B cell (primary cell): ENCODE data around the gene LENG9. TPM values are rescaled to one million over a fixed set of nuclear protein-coding genes. Genes with fewer than 3 reads are reported as not detected.

ENCODE experiments used
- ATAC-seq: fragments of 200-7000 bp; cut with Tn5 transposase; one replicate; pipeline ENCODE4 v1.10.0; 2021; ENCODE audit warnings: low read depth, mild to moderate bottlenecking, moderate number of reproducible peaks, moderate library complexity
- CTCF ChIA-PET: fragments of 350-600 bp; sonication (Branson Sonifier 250); formaldehyde crosslinking; loops from one replicate; lab custom pipeline; 2021; ENCODE audit warnings: antibody characterized with exemption, inconsistent platforms; lab: Charles Lee
- POLR2A ChIA-PET: fragments of 350-600 bp; sonication (Branson Sonifier 250); formaldehyde crosslinking; loops from one replicate; lab custom pipeline; 2021; ENCODE audit warnings: antibody characterized with exemption; lab: Charles Lee
- DNase-seq: peaks from one replicate; pipeline ENCODE4 v3.0.0; 2013
- H2AFZ ChIP-seq: 2 replicates; pipeline ENCODE4 v1.6.1; 2012; ENCODE audit warnings: mild to moderate bottlenecking, low read depth, low read length; ENCODE audit not compliant: insufficient read depth, poor library complexity, severe bottlenecking
- H3K27ac ChIP-seq, 2 donors: 1 replicate in 1 of 2; 2 replicates in 1 of 2; pipeline ENCODE4 v1.5.1; 2012 to 2013; ENCODE audit warnings: low read length in 2 of 2, mild to moderate bottlenecking in 2 of 2, moderate library complexity in 1 of 2
- H3K27me3 ChIP-seq, 4 experiments: fragments of 200-600 bp in 1 of 4; sonication (generic) in 1 of 4; replicated peaks in 1 of 4; 1 replicate in 2 of 4; 2 replicates in 2 of 4; pipeline versions ENCODE4 v1.6.1 to v1.7.0; 2013 to 2016; ENCODE audit warnings: low read length in 3 of 4, mild to moderate bottlenecking in 2 of 4, mixed read lengths in 1 of 4, moderate library complexity in 1 of 4; ENCODE audit not compliant: insufficient read depth in 4 of 4, control insufficient read depth in 3 of 4; ENCODE audit errors: control extremely low read depth in 1 of 4
- H3K36me3 ChIP-seq, 2 experiments: replicated peaks in 1 of 2; 1 replicate in 1 of 2; 2 replicates in 1 of 2; pipeline versions ENCODE4 v1.6.1 to v1.7.1; 2013; ENCODE audit warnings: low read length in 1 of 2; ENCODE audit not compliant: insufficient read depth in 2 of 2, control insufficient read depth in 1 of 2; ENCODE audit errors: control extremely low read depth in 1 of 2, extremely low read depth in 1 of 2
- H3K4me1 ChIP-seq, 2 donors: fragments of 200-600 bp in 1 of 2; sonication (generic) in 1 of 2; 1 replicate in 1 of 2; 2 replicates in 1 of 2; pipeline versions ENCODE4 v1.5.1 to v1.6.1; 2013 to 2017; ENCODE audit warnings: low read length in 2 of 2; ENCODE audit not compliant: control insufficient read depth in 2 of 2, insufficient read depth in 2 of 2
- H3K4me2 ChIP-seq: replicated peaks from 2 replicates; pipeline ENCODE3; 2012; ENCODE audit warnings: mild to moderate bottlenecking, low read depth, low read length; ENCODE audit not compliant: poor library complexity, severe bottlenecking
- H3K4me3 ChIP-seq, 5 experiments: fragments of 200-600 bp in 1 of 5; sonication (generic) in 1 of 5; 1 replicate in 3 of 5; 2 replicates in 2 of 5; pipeline versions ENCODE4 v1.5.1 to v1.7.0; 2011 to 2016; ENCODE audit warnings: low read length in 4 of 5, mild to moderate bottlenecking in 4 of 5, low read depth in 2 of 5, control low read depth in 1 of 5, moderate library complexity in 1 of 5; ENCODE audit not compliant: insufficient read depth in 1 of 5; ENCODE audit errors: control extremely low read depth in 1 of 5, extremely low read depth in 1 of 5
- H3K79me2 ChIP-seq: fragments of 200-600 bp; sonication (generic); one replicate; pipeline ENCODE4 v1.6.0; 2016; ENCODE audit warnings: low read length; ENCODE audit not compliant: control insufficient read depth, insufficient read depth
- H3K9ac ChIP-seq: fragments of 200-600 bp; sonication (generic); 2 replicates; pipeline ENCODE4 v1.6.1; 2017; ENCODE audit warnings: mild to moderate bottlenecking, low read length, moderate library complexity
- H3K9me3 ChIP-seq, 3 donors: one replicate each; pipeline versions ENCODE4 v1.6.1 to v1.7.1; 2013; ENCODE audit warnings: low read length in 2 of 3; ENCODE audit not compliant: control insufficient read depth in 2 of 3, insufficient read depth in 1 of 3; ENCODE audit errors: control extremely low read depth in 1 of 3
- H4K20me1 ChIP-seq: 2 replicates; pipeline ENCODE4 v1.6.0; 2012; ENCODE audit warnings: mild to moderate bottlenecking, low read length; ENCODE audit not compliant: insufficient read depth, control insufficient read depth, poor library complexity, severe bottlenecking
- H3K27ac Mint-ChIP-seq: one replicate; pipeline ENCODE4 v1.8.0; 2021; ENCODE audit warnings: mixed read lengths
- H3K27me3 Mint-ChIP-seq: one replicate; pipeline ENCODE4 v1.8.0; 2021; ENCODE audit warnings: mixed read lengths
- H3K4me1 Mint-ChIP-seq: one replicate; pipeline ENCODE4 v1.8.0; 2021; ENCODE audit warnings: mixed read lengths
- H3K4me3 Mint-ChIP-seq: one replicate; pipeline ENCODE4 v1.8.0; 2021; ENCODE audit warnings: mixed read lengths
- H3K9me3 Mint-ChIP-seq: one replicate; pipeline ENCODE4 v1.8.0; 2022; ENCODE audit warnings: mixed read lengths; ENCODE audit not compliant: insufficient read depth
- EZH2 ChIP-seq: IDR thresholded peaks from 2 replicates; pipeline ENCODE4 v1.6.1; 2012; ENCODE audit warnings: borderline replicate concordance, low read depth, mild to moderate bottlenecking, moderate library complexity, low read length; ENCODE audit not compliant: insufficient read depth, poor library complexity, severe bottlenecking
- WGBS: methylation state at CpG from one replicate; pipeline ENCODE4 v1.1.5; 2013; ENCODE audit warnings: missing lambda C conversion rate; ENCODE audit not compliant: insufficient coverage; 5-methylcytosine and 5-hydroxymethylcytosine counted together
- intact Hi-C: fragments of 100-400 bp; cut with micrococcal nuclease; formaldehyde crosslinking; loops from one replicate; pipeline ENCODE4 v1.10.0; 2022
- polyA plus RNA-seq: library from polyadenylated mRNA; depleted of rRNA; stranded (reverse); fragments of >200 nt; gene quantifications from 2 replicates; pipeline ENCODE4 v1.2.3, GENCODE V29; 2012
- total RNA-seq, 2 donors: library from RNA; stranded (reverse); fragments of 120-200 nt in 1 of 2; gene quantifications; 1 replicate in 1 of 2; 2 replicates in 1 of 2; pipeline versions ENCODE4 v1.2.3 to v1.2.4, GENCODE V29; 2013 to 2022
- TF ChIP-seq, protein P1 (sequence below): fragments of 200-600 bp; IDR thresholded peaks from one replicate; pipeline ENCODE4 v1.8.0; 2022; ENCODE audit warnings: antibody characterized with exemption, mild to moderate bottlenecking

Gene LENG9
- total and polyA plus RNA-seq, 2 donors (not counting 1 experiment from before 2014, with no cell fraction given): 4.6 to 6.6 TPM

DNA sequence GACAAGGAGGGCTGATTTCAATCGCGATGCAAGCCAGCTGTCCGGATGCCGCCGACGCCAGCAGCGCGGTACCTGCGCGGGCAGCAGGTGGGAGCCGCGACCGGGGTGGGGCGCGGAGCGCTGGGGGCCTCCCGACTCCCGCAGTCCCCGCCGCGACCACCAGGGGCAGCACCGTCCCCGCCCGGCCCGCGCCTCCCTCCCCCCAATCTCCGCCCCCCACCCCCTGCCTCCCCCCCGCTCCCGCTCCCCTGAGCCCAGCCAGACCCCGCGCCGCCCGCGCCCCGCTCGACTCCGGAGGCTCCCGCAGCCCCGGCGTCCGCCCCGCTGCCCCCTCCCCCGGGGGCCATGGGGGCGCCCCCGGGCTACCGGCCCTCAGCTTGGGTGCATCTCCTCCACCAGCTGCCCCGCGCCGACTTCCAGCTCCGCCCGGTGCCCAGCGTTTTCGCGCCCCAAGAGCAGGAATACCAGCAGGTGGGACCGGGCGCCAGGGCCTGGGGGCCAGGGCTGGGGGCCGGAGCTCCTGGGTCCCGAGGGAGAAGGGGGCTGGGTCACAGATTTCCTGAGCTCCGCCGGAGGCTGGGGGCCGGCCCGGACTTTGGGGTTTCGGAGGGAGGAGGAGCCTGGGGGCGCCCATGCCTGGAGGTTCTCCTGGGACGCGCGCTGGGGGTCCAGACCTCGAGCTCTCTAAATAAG, 48.2 kb downstream of the LENG9 start, which contains the start of gene TTYH1:
TSS of gene TTYH1 (plus strand) at position 257 of the 693 bp plus-strand sequence. CDS start at position 346, 89 bp downstream.
- H3K27me3 ChIP-seq: peaks cover 0 to 71% (median 31%) of the 10 kb centered on the region in 4 experiments
- peaks cover 56% of the 10 kb centered on the region for H3K27me3 Mint-ChIP-seq

DNA sequence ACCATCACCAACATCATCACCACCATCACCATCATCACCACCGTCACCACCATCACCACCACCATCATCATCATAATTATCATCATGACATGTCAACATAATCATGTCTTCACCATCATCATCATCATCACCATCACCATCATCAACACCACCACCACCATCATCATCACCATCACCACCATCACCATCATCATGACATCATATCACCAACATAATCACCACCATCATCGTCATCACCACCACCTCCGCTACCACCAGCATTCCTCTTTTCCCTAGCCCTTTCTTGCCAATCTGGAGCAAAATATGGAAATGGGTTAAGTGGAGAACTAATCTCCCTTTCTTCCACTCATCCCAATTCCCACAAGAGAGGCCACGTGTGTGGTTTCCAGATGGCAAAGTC, 49.4 kb downstream of the LENG9 start:
- CTCF ChIA-PET: no interaction called here
- H3K4me2 ChIP-seq: no peak overlapping the region
- Mint-ChIP-seq H3K9me3 (no peaks in the 10 kb centered on the region), H3K27ac (no peak overlapping the region), H3K4me1 (peaks cover 12% of the 10 kb centered on the region), H3K4me3 (no peak overlapping the region), H3K27me3 (peaks cover 49% of the 10 kb centered on the region)
- H3K27me3 ChIP-seq: peaks cover 0 to 62% (median 28%) of the 10 kb centered on the region in 4 experiments
- no peak for ATAC-seq
- H3K27ac ChIP-seq: no peak overlapping the region
- H3K4me1 ChIP-seq: peaks cover 14 to 29% of the 10 kb centered on the region in 2 donors
- intact Hi-C loops: no loop called here
- TF ChIP-seq EZH2: no peak
- TF ChIP-seq, protein P1, sequence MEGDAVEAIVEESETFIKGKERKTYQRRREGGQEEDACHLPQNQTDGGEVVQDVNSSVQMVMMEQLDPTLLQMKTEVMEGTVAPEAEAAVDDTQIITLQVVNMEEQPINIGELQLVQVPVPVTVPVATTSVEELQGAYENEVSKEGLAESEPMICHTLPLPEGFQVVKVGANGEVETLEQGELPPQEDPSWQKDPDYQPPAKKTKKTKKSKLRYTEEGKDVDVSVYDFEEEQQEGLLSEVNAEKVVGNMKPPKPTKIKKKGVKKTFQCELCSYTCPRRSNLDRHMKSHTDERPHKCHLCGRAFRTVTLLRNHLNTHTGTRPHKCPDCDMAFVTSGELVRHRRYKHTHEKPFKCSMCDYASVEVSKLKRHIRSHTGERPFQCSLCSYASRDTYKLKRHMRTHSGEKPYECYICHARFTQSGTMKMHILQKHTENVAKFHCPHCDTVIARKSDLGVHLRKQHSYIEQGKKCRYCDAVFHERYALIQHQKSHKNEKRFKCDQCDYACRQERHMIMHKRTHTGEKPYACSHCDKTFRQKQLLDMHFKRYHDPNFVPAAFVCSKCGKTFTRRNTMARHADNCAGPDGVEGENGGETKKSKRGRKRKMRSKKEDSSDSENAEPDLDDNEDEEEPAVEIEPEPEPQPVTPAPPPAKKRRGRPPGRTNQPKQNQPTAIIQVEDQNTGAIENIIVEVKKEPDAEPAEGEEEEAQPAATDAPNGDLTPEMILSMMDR: no peak
- peaks cover 0 to 17% (median 0%) of the 10 kb centered on the region in 3 donors for H3K9me3 ChIP-seq
- POLR2A ChIA-PET: no interaction called here
- no peak overlapping the region for H3K4me3 ChIP-seq
- H3K36me3 ChIP-seq: no peaks in the 10 kb centered on the region
- H3K9ac ChIP-seq: no peak overlapping the region
- H2AFZ ChIP-seq: no peak overlapping the region
- H3K79me2 ChIP-seq: no peaks in the 10 kb centered on the region
- DNase-seq: no peak
- H4K20me1 ChIP-seq: no peaks in the 10 kb centered on the region
- 100% methylated on average over 1 of the region's 4 CpGs for WGBS

More for the DNA sequence above, 48.2 kb downstream of the LENG9 start, which contains the start of gene TTYH1:
- intact Hi-C loops: no loop called here
- Histone ChIP-seq H2AFZ (no peak within 1 kb of the TSS), H3K36me3 (no peaks in the 10 kb centered on the region), H3K9ac (no peak within 1 kb of the TSS), H3K79me2 (no peaks in the 10 kb centered on the region), H4K20me1 (no peaks in the 10 kb centered on the region), H3K4me1 (peaks cover 14 to 33% of the 10 kb centered on the region in 2 donors), H3K27ac (no peak within 1 kb of the TSS), H3K9me3 (peaks cover 0 to 16% (median 0%) of the 10 kb centered on the region in 3 donors), H3K4me3 (no peak within 1 kb of the TSS), H3K4me2 (peak within 1 kb of the TSS; percentile 42)
- POLR2A ChIA-PET: no interaction called here
- DNase-seq: peak; percentile 48
- Mint-ChIP-seq H3K27ac (no peak within 1 kb of the TSS), H3K9me3 (no peaks in the 10 kb centered on the region), H3K4me3 (no peak within 1 kb of the TSS), H3K4me1 (peaks cover 12% of the 10 kb centered on the region)
- 3% methylated on average over 48 of the region's 68 CpGs for WGBS
- CTCF ChIA-PET: interaction anchor here (1.1 to 1.3 kb wide), 2 partner anchors 33 to 62 kb away, joined by 3 read pairs; partner anchors contain the start of gene LENG8
- no peak for ATAC-seq
- no peak for TF ChIP-seq EZH2
- TF ChIP-seq, protein P1: peak; percentile 66
